H1 (cell line): ENCODE results near the gene STX8. TPM values are rescaled to one million over a fixed set of nuclear protein-coding genes. Genes with fewer than 3 reads are reported as not detected.

Experiments
- CTCF ChIA-PET: fragments of 300-600 bp; sonication (Branson Sonifier 250); formaldehyde crosslinking; loops from one replicate; lab custom pipeline; 2021; ENCODE audit not compliant: partially characterized antibody; lab: Charles Lee
- POLR2A ChIA-PET: fragments of 300-600 bp; sonication (Branson Sonifier 250); formaldehyde crosslinking; loops from one replicate; lab custom pipeline; 2021; ENCODE audit warnings: inconsistent platforms; ENCODE audit not compliant: partially characterized antibody; lab: Charles Lee
- DNase-seq, 2 experiments: peaks; one replicate each; pipeline versions ENCODE4 v3.0.0 to v3.0.0-alpha.2; 2010 to 2022; ENCODE audit warnings: low spot score in 2 of 2, low read depth in 1 of 2, mixed read lengths in 1 of 2
- FAIRE-seq: peaks from 2 replicates; lab custom pipeline; 2011; peaks lifted over from hg19 to GRCh38; lab: Jason Lieb, UNC
- H2AFZ ChIP-seq: 2 replicates; pipeline ENCODE4 v1.8.1; 2012; ENCODE audit warnings: low read length, inconsistent platforms
- H2AK5ac ChIP-seq: 2 replicates; pipeline ENCODE4 v1.6.1; 2013; ENCODE audit warnings: low read depth, low read length
- H2BK120ac ChIP-seq: replicated peaks from 2 replicates; pipeline ENCODE3; 2013; ENCODE audit warnings: low read depth, low read length, inconsistent platforms
- H2BK12ac ChIP-seq: 2 replicates; pipeline ENCODE4 v1.6.1; 2013; ENCODE audit warnings: low read depth, low read length
- H2BK15ac ChIP-seq: 2 replicates; pipeline ENCODE4 v1.6.1; 2013; ENCODE audit warnings: low read length
- H2BK20ac ChIP-seq: 2 replicates; pipeline ENCODE4 v1.6.1; 2013; ENCODE audit warnings: low read length
- H2BK5ac ChIP-seq: 2 replicates; pipeline ENCODE4 v1.6.1; 2013; ENCODE audit warnings: low read depth, low read length
- H3K14ac ChIP-seq: 2 replicates; pipeline ENCODE4 v1.6.1; 2013; ENCODE audit warnings: inconsistent platforms; ENCODE audit not compliant: insufficient read length
- H3K18ac ChIP-seq: 2 replicates; pipeline ENCODE4 v1.6.1; 2013; ENCODE audit warnings: low read length; ENCODE audit errors: extremely low read depth
- H3K23ac ChIP-seq: 2 replicates; pipeline ENCODE4 v1.6.1; 2013; ENCODE audit warnings: inconsistent platforms; ENCODE audit not compliant: insufficient read length
- H3K23me2 ChIP-seq: 2 replicates; pipeline ENCODE4 v1.6.1; 2013; ENCODE audit warnings: low read depth, low read length
- H3K27ac ChIP-seq: 2 replicates; pipeline ENCODE4 v1.6.1; 2011; ENCODE audit warnings: low read depth, low read length, inconsistent platforms
- H3K27me3 ChIP-seq, 4 experiments: replicated peaks in 1 of 4; 1 replicate in 1 of 4; 2 replicates in 3 of 4; pipeline versions ENCODE4 v1.6.1 to v1.8.1; 2011 to 2013; ENCODE audit warnings: low read length in 3 of 4, mild to moderate bottlenecking in 3 of 4, inconsistent platforms in 2 of 4, mixed read lengths in 2 of 4, moderate library complexity in 1 of 4; ENCODE audit not compliant: control insufficient read depth in 3 of 4, insufficient read depth in 3 of 4; ENCODE audit errors: extremely low read depth in 1 of 4
- H3K36me3 ChIP-seq, 4 experiments: 2 replicates each; pipeline versions ENCODE4 v1.6.1 to v1.8.1; 2011 to 2013; ENCODE audit warnings: mild to moderate bottlenecking in 4 of 4, low read length in 3 of 4, moderate library complexity in 2 of 4, control low read depth in 1 of 4, inconsistent platforms in 1 of 4; ENCODE audit not compliant: insufficient read depth in 4 of 4, control insufficient read depth in 2 of 4
- H3K4ac ChIP-seq: replicated peaks from 2 replicates; pipeline ENCODE3; 2013; ENCODE audit warnings: low read length, low read depth, mixed read lengths, inconsistent platforms; ENCODE audit not compliant: insufficient read length
- H3K4me1 ChIP-seq, 4 experiments: replicated peaks in 1 of 4; 1 replicate in 1 of 4; 2 replicates in 3 of 4; pipeline versions ENCODE4 v1.6.1 to v1.8.1; 2011 to 2013; ENCODE audit warnings: low read length in 3 of 4, inconsistent platforms in 2 of 4, mixed read lengths in 1 of 4; ENCODE audit not compliant: insufficient read depth in 4 of 4, control insufficient read depth in 3 of 4
- H3K4me2 ChIP-seq, 2 experiments: 2 replicates each; pipeline versions ENCODE4 v1.6.1 to v1.8.1; 2011 to 2013; ENCODE audit warnings: low read depth in 2 of 2, low read length in 2 of 2, control low read depth in 1 of 2, inconsistent platforms in 1 of 2, mild to moderate bottlenecking in 1 of 2; ENCODE audit not compliant: insufficient read depth in 1 of 2
- H3K4me3 ChIP-seq, 4 experiments: fragments of 200-600, 300-600 bp in 1 of 4; sonication (generic), shearing (Covaris generic), sonication (Bioruptor Twin) in 1 of 4; 2 replicates each; pipeline versions ENCODE4 v1.5.1 to v1.8.1; 2011 to 2016; ENCODE audit warnings: low read length in 4 of 4, low read depth in 3 of 4, control low read depth in 2 of 4, inconsistent platforms in 2 of 4, mild to moderate bottlenecking in 2 of 4, mixed read lengths in 1 of 4, moderate library complexity in 1 of 4; ENCODE audit not compliant: insufficient read depth in 2 of 4; ENCODE audit errors: extremely low read depth in 1 of 4
- H3K56ac ChIP-seq: replicated peaks from 2 replicates; pipeline ENCODE3; 2013; ENCODE audit warnings: low read depth, mild to moderate bottlenecking, mixed read lengths, low read length, inconsistent platforms; ENCODE audit not compliant: insufficient read length
- H3K79me1 ChIP-seq: 2 replicates; pipeline ENCODE4 v1.6.1; 2013; ENCODE audit warnings: low read depth, low read length, control low read depth
- H3K79me2 ChIP-seq, 2 experiments: 2 replicates each; pipeline versions ENCODE4 v1.6.1 to v1.8.1; 2012 to 2013; ENCODE audit warnings: low read length in 2 of 2, mild to moderate bottlenecking in 2 of 2, inconsistent platforms in 1 of 2; ENCODE audit not compliant: insufficient read depth in 2 of 2, control insufficient read depth in 1 of 2
- H3K9ac ChIP-seq, 4 experiments: replicated peaks in 1 of 4; 1 replicate in 1 of 4; 2 replicates in 3 of 4; pipeline versions ENCODE4 v1.6.1 to v1.8.1; 2011 to 2013; ENCODE audit warnings: low read depth in 3 of 4, low read length in 3 of 4, control low read depth in 2 of 4, mild to moderate bottlenecking in 2 of 4, moderate library complexity in 2 of 4, inconsistent platforms in 1 of 4; ENCODE audit errors: extremely low read depth in 1 of 4
- H3K9me3 ChIP-seq, 2 experiments: 2 replicates each; pipeline versions ENCODE4 v1.6.1 to v1.8.1; 2012 to 2013; ENCODE audit warnings: mild to moderate bottlenecking in 2 of 2, moderate library complexity in 2 of 2, control low read depth in 1 of 2, inconsistent platforms in 1 of 2, low read depth in 1 of 2, low read length in 1 of 2, mixed read lengths in 1 of 2; ENCODE audit not compliant: insufficient read depth in 2 of 2
- H4K20me1 ChIP-seq, 2 experiments: replicated peaks in 1 of 2; 2 replicates each; pipeline versions ENCODE3 to v1.8.1; 2011 to 2013; ENCODE audit warnings: inconsistent platforms in 2 of 2, low read length in 2 of 2, mild to moderate bottlenecking in 1 of 2; ENCODE audit not compliant: insufficient read depth in 2 of 2, control insufficient read depth in 1 of 2
- H4K5ac ChIP-seq: 2 replicates; pipeline ENCODE4 v1.6.1; 2013; ENCODE audit warnings: low read length, low read depth, mixed read lengths, inconsistent platforms; ENCODE audit not compliant: insufficient read length
- H4K8ac ChIP-seq: 2 replicates; pipeline ENCODE4 v1.8.0; 2013; ENCODE audit warnings: mild to moderate bottlenecking, moderate library complexity, low read length, inconsistent platforms; ENCODE audit not compliant: insufficient read depth; ENCODE audit errors: extremely low read depth
- H4K91ac ChIP-seq: replicated peaks from 2 replicates; pipeline ENCODE3; 2013; ENCODE audit warnings: low read length, mixed read lengths, inconsistent platforms; ENCODE audit not compliant: insufficient read length
- CTCF ChIP-seq, 3 experiments: IDR thresholded peaks; 1 replicate in 2 of 3; 2 replicates in 1 of 3; pipeline versions ENCODE4 v1.5.1 to v1.6.1; 2011; ENCODE audit warnings: low read length in 3 of 3, mild to moderate bottlenecking in 3 of 3, inconsistent platforms in 2 of 3, low read depth in 1 of 3, moderate library complexity in 1 of 3; ENCODE audit not compliant: insufficient read depth in 1 of 3; ENCODE audit errors: control extremely low read depth in 1 of 3
- ZNF274 ChIP-seq: IDR thresholded peaks from 2 replicates; pipeline ENCODE4 v1.7.0; 2012; ENCODE audit warnings: low read length, borderline replicate concordance; ENCODE audit errors: extremely low read depth
- WGBS, 2 experiments: shearing (Covaris generic) in 1 of 2; methylation state at CpG; one replicate each; pipeline versions ENCODE4 v1.1.6 to v1.1.7; 2013 to 2015; ENCODE audit warnings: low lambda C conversion rate in 2 of 2, mixed read lengths in 2 of 2, inconsistent platforms in 1 of 2, low coverage in 1 of 2, missing lambda C conversion rate in 1 of 2; ENCODE audit not compliant: insufficient replicate concordance in 2 of 2, insufficient coverage in 1 of 2, insufficient read length in 1 of 2; ENCODE audit errors: extremely low coverage in 1 of 2, missing lambda C conversion rate in 1 of 2; 5-methylcytosine and 5-hydroxymethylcytosine counted together
- polyA plus RNA-seq, 7 experiments: library from polyadenylated mRNA; depleted of rRNA in 3 of 7; stranded (reverse) in 5 of 7; unstranded in 2 of 7; fragments of >200 nt in 5 of 7; fragments of 200-250 nt in 2 of 7; gene quantifications; 1 replicate in 5 of 7; 2 replicates in 1 of 7; 4 replicates in 1 of 7; pipeline versions ENCODE4 v1.2.1 to v1.2.3, GENCODE V29; 2011 to 2013; ENCODE audit warnings: missing spikeins in 2 of 7, mixed read lengths in 2 of 7
- total RNA-seq: library from RNA; stranded (reverse); fragmentation: NEBNext Ultra II Directional; extraction: Animal tissue kit (Norgen Biotek cat#: 25700); gene quantifications from 2 replicates; pipeline ENCODE4 v1.2.1, GENCODE V29; 2021

The STX8 gene
- total and polyA plus RNA-seq, 2 of the 8 experiments (the other 6 are each of a cell fraction or from before 2014, with no cell fraction given): 22.8 to 42.5 TPM

- no peak overlapping the region for H3K9ac ChIP-seq
- H3K36me3 ChIP-seq: no peaks in the 10 kb centered on the region
- TF ChIP-seq CTCF (IDR thresholded peaks at IDR 0.05; ENCODE audit: control extremely low read depth in 1 of 3, insufficient read depth in 1 of 3, low read depth in 1 of 3, low read length in 3 of 3) (peak in 1 of 3 experiments; percentile 8; a peak in 1 of 4 replicates), ZNF274 (no peak)
- peaks cover 0 to 19% (median 10%) of the 10 kb centered on the region in 4 experiments; a peak in 6 of 7 replicates for H3K4me1 ChIP-seq
- no peak overlapping the region for H3K4me3 ChIP-seq
- H4K20me1 ChIP-seq: no peaks in the 10 kb centered on the region
- no peak overlapping the region for H2BK120ac ChIP-seq
- H3K14ac ChIP-seq: no peak overlapping the region
- no peak overlapping the region; a peak in 1 of 4 replicates for H3K4me2 ChIP-seq
- no peak overlapping the region for H2BK20ac ChIP-seq
- no peak overlapping the region for H2BK12ac ChIP-seq
- H3K79me2 ChIP-seq: no peaks in the 10 kb centered on the region
- H3K27ac ChIP-seq: no peak overlapping the region
- ChIA-PET CTCF (interaction anchor here (0.5 to 1.3 kb wide), 5 partner anchors 14 to 316 kb away, joined by 3 to 4 read pairs (median 3); no protein-coding TSS in a partner anchor), POLR2A (interaction anchor here (1.0 to 1.4 kb wide), 3 partner anchors 11 to 39 kb away, joined by 3 read pairs; no protein-coding TSS in a partner anchor)
- no peaks in the 10 kb centered on the region for H3K27me3 ChIP-seq
- H4K8ac ChIP-seq: no peak overlapping the region
- no peak overlapping the region for H4K5ac ChIP-seq
- H2AFZ ChIP-seq: 0 out of 2 replicates have a peak overlapping the region, but pooled peaks have one; percentile 16
- 83% methylated on average over 19 of the region's 23 CpGs; no CpG with 5 or more reads in 1 of the 2 experiments for WGBS, 2 experiments
- no peak overlapping the region for H2BK15ac ChIP-seq
- DNase-seq (no peak), FAIRE-seq (no peak)
- peaks cover 0 to 9% of the 10 kb centered on the region in 2 experiments; a peak in 2 of 4 replicates for H3K9me3 ChIP-seq
- H3K79me1 ChIP-seq: no peaks in the 10 kb centered on the region
- H3K56ac ChIP-seq: no peak overlapping the region
- H3K4ac ChIP-seq: no peak overlapping the region
- peak overlapping the region; percentile 75 for H3K18ac ChIP-seq
- H2BK5ac ChIP-seq: no peak overlapping the region; the same call in 1 of the 2 replicates
- H3K23me2 ChIP-seq: no peaks in the 10 kb centered on the region
- 0 out of 2 replicates have a peak overlapping the region, but pooled peaks have one; percentile 77 for H2AK5ac ChIP-seq
- no peak overlapping the region for H3K23ac ChIP-seq
- H4K91ac ChIP-seq: no peak overlapping the region
Observed at GRCh38 chr17:9220398-9221146, 355.0 kb downstream of the STX8 start.
